OCI-M1 (cell line): ENCODE measurements around the gene ITK.
A peak's percentile ranks its signal among the peaks of the same experiment; 100 is the strongest.
"Not testable (repeated sequence)": the region's sequence is repeated elsewhere in the genome, so short reads cannot be mapped to it uniquely, and the experiment has no call there.

Source experiments
- DNase-seq: peaks from one replicate; lab custom pipeline; 2025; lab: John Stamatoyannopoulos, UW

The ITK gene

DNA sequence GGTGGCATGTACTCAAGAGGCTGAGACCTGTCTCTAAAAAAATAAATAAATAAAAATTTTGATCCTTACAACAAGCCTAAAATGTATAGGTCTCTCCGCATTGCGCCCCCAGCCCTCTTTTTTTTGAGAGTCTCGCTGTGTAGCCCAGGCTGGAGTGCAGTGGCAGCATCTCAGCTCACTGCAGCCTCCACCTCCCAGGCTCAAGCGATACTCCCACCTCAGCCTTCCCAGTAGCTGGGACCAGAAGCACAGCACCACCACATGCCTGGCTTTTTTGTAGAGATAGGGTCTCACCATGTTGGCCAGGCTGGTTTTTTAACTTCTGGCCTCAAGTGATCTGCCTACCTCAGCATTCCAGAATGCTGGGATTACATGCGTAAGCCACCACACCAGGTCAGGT, 12.4 kb upstream of the ITK start:
- no peak for DNase-seq

DNA sequence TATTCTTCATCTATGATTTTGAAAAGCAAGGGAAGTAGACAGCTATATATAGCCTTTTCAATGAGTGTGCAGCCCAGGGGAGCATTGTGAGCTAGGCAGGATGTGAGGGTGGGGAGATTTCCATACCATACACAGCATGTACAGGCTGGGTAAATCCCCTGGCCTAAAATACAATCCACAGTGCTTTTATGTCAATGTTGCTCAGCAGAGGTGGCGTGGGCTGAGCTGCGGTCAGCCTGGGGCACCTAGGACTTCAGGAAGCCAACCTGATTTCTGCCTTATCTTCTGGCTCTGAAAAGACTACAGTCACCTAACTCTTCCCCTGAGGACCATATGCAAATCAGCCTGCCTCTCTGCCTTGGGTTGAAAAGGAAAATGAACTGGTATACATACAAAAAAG, 8.2 kb upstream of the ITK start:
- DNase-seq: no peak

DNA sequence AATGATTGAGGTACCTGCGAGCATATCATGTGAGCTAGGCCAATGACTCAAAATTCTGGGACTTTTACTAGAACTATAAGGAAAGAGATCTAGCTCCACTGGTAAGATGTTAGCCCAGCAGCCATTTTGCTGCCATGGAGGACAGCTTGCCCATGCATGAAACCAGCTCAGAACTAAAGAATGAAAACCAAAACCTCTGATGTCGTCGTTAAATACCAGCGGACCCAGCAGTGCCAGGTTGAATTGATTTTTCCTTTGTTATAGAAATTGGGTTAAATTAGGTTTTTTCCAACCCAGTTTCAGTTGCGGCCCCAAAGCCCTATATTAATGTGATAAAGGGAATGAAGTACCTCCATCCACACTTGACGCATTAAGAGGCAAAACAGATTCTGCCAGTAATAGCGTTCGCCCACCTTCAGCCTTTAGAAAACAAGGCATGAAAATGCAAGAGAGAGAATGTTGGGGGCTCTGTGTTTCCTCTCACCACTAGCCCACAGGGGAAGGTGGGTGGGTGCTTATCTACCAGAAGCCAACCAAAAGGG, 5.5 kb upstream of the ITK start:
- no peak for DNase-seq

DNA sequence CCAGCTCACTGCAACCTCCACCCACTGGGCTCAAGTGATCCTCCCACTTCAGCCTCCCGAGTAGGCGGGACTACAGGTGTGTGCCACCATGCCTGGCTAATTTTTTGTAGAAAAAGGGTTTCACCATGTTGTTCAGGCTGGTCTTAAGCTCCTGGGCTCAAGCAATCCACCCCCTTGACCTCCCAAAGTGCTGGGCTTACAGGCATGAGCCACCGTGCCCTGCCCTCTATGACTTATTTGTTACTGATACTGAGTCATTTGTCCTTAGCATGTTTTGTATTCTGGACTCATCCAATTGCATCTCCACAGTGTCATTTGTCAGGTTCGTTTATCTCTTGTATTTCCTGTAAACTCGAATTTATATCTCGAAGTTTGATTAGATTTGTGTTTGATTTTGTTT, 2.7 kb upstream of the ITK start:
- DNase-seq: no peak

DNA sequence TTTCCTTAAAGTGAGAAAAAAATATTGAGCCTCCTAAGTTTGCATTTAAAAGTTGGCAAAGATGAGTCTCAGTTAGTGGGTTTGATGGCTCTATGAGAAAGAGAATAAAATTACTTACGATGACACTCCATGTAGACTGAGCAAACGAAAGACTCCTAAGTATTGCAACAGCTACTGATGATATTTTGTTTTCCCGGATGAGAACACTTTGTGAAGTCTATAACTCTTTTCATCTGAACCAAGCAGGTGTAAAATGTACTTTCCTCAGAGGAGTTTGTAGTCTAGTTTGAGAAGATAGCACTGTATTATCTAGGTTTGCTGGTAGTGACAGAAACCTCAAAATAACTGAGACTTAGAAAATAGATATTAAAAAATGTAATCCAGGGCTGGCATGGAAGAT, 1.7 kb upstream of the ITK start:
- DNase-seq: peak; percentile 3

DNA sequence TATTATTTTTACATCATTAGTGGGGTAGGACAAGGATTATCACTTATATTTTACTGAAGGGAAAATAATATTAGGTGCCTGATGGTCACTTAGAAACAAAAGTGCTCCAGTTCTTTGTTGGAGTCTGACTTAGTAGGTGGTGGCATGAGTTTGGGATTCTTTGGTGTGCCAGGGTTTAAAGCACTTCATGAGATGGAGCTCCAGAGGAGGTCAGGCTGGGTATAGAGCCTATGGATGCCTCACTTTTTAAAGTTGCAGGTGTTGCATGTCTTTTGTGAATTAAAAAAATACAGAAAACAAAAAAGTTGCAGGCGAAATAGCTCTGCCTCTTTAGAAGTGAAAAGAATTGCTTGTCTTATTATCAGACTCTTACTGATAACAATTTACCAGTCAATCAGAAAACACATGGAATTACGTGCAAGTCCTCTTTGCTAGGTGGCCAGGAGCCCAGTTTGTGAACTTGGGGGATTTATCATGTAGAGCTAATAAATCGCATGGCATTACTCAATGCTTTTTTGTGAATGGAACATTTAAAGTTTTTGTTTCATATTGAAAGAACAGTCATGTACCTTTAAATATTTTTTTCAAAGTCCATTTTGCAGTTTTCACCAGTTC, 1.6 kb downstream of the ITK start:
- no peak for DNase-seq

DNA sequence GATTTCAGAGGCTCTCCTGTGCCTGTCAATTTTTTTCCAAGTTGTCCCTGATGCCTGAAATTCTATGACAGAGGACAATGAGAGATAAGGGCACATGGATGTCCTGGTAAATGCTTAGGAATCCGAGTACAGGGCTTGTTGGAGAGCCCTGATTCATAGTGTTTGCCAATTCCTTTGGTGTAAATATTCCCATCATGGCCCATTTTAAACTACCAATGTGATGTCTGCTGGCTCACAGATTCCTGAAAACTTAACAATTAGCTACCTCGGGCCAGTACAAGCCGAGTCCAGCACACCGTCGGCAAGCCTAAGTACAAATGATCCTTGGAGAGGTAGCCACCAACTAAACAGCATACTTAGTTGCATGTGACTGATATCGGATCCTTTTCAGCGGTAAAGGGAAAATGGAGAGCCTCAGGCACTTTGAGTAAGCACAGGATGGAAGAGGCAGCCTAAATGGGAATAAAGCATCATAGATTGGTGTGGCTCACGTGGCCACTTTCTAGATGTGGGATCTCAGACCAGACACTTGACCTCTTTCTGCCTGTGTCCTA, 3.6 kb downstream of the ITK start:
- DNase-seq: no peak

DNA sequence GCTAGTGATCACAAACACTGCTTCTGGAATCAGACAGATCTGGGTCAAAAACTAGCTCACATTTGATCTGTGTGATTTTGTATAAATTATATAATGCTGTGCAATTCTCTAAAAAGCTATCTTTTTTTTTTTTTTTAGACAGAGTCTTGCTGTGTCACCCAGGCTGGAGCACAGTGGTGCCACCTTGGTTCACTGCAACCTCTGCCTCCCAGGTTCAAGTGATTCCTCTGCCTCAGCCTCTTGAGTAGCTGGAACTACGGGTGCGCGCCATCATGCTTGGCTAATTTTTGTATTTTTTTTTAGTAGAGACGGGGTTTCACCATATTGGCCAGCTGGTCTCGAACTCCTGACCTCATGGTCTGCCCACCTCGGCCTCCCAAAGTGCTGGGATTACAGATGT, 4.5 kb downstream of the ITK start:
- not testable (repeated sequence) for DNase-seq

DNA sequence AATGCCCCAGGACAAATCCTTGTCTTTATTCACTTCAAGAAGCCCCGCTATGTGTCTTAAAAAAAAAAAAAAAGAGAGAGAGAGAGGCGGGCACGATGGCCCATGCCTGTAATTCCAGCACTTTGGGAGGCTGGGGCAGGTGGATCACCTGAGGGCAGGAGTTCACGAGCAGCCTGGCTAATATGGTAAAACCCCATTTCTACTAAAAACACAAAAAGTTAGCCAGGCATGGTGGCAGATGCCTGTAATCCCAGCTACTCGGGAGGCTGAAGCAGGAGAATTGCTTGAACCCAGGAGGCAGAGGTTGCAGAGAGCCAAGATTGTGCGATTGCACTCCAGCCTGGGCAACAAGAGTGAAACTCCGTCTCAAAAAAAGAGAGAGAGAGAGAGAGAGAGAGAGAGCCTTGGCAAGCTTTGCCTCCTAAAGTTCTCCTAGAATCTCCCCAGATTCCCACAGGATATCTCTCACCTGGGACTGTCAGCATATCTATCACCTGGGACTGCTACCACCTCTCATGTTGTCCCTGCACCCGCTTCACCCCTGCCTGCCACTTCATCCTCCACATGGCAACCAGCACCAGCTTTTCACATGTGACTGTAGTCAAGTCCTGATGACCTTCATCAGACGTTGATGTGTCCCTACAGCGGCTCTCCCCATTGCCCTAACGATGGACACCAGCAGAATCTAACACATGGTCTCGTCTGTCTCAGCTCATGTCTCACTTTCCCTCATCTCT, 5.8 kb downstream of the ITK start:
- DNase-seq: no peak

DNA sequence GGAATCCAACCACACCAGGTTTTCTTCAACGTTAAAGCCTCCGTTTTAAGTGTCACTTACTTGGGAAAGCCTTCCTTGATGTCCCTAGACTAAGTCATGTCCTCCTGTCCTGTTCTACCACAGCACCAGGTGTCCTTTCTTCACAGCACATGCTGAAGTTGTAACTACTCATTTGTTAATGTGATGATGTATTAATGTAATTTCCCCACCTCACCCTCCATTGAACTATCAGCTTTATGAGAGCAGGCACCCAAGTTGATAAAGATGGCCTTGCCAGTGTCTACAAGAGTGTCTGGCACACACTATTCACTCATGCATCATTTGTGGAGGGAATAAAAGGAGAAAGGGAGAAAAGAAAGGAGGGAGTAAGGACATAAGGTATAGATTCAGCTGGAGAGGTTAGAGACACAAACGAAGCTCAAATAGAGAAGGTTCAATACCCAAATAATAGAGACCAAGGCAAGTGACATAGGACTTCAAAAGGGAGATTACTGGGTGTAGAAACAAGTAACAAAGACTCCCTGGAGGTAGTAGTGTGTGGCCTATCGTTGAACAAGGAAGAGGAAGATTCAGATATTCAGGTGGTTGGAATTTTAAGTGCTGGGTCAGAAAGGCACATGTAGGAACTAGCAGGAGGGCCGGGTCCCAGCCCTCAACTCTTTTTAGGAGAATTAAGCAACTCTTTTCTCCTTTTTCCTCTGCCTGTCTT, 6.6 kb downstream of the ITK start:
- no peak for DNase-seq

DNA sequence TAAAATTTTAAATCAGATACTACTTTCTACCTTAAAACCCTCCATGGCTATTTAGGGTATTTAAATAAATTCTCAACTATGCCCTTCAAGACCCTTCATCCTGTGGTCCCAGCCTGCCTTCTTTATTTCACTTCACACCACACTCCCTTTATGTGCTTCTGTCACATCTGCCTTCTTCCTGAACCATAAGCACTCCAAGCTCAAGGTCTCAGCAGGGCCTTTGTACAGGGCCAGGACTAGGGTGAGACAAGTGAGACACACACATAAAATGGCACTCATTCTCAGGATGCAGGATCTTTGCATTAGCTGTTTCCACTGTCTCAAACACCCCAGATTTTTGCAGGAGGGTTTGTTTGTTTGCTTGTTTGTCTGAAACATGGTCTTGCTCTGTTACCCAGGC, 7.6 kb downstream of the ITK start:
- no peak for DNase-seq

DNA sequence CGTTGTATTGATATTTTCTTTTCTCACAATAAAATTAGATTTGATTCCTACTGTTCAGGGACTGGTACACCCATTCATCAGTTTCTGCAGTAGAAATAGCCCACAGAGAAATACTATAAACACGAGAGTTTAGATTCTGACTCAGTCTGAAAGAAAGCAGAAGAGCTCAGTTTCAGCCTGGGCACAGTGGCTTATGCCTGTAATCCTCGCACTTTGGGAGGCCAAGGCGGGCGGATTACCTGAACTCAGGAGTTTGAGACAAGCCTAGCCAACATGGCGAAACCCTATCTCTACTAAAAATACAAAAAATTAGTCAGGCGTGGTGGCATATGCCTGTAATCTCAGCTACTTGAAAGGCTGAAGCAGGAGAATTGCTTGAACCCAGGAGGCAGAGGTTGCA, 8.6 kb downstream of the ITK start:
- DNase-seq: no peak

DNA sequence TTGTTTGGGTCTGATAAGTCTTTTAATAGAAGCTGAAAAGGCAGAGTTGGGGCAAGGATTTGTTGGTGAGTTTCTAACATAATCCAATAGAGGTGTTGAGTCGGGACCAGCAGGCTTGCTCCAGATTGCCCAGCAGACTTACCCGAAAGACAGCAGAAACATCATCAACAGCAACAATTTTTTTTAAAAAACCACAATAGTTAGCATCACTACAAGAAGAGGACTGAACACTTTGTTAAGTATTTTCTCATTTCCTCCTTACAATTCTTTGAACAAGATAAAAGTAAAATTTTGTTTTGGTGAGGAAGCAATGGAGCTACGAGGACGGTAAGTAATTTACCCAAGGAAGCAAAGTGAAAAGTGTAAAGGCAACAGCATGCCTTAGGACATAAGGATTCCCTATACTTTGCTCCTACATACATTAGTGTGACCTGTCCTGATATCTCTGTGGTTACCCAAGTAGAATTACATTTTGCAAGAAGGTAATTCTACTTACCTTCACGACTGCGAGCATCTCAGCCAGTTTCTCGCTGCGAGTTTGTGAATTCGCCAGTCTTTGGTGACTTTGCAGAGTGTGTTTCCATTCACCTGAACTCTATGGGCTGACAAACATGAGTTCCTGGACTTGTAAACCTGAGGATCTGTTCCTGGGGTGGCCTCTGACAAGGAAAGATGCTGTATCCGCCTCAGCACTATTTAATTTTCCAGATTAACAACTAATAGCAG, 13.2 kb downstream of the ITK start:
- no peak for DNase-seq

DNA sequence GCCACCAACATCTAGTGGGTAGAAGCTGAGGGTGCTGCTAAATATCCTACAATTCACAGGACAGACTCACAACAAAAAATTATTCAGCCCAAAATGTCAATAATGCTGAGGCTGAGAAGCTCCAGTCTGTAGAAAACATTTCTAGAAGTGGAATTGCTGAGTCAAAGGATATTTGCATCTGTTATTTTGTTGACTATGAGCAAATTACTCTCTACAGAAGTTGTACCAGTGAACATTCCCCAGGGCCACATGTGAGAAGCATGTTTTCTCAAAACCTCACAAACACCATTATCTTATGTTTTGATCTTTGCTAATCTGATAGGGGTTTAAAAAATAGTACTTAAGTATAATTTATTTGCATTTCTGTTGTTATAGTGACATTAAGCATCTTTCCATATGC, 15.4 kb downstream of the ITK start:
- DNase-seq: no peak

DNA sequence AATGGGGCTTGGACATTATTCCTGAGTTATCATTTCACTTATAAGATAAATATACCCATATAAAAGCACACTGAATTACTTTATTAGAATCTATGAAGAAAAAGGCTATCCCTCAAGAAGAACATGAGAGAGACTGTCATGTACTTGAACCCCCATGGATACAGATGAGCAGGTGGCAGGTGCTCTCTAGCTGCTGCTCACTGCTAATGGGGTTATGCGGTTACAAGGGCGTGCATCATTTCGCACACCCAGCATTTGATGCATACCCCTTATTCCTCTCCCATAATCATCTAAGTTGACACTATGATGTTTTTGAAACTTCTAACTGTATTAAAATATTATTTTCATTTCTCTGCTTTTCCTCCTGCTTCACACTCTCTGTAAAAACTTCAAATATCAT, 16.4 kb downstream of the ITK start:
- DNase-seq: no peak

DNA sequence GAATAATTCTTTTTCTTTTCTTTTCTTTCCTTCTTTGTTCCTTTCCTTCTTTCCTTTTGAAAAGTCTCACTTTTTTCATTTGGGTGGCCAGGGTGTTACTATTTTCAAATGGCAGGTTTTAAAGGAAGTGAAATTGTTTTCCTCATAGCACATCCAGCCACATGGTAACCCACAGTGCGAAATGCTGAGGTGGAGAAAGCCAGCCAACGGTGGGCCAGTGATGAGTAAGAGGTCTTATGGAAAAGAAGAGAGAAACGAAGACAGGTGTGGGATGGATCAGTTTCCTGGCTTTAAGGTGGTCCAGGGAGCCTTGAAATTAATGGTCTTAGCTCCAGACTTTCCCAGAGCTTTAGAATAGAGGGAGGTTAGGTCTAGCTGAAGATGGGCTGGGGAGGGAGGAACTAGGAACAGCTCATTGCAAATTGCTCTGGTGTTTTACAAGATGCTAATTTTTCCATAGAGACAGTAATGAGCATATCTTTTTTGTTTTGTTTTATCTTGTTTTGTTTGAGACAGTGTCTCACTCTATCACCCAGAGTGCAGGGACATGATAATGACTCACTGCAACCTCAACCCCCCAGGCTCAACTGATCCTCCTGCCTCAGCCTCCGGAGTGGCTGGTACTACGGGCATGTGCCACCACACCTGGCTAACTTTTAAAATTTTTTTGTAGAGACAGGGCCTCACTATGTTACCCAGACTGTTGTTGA, 17.8 kb downstream of the ITK start:
- DNase-seq: no peak

DNA sequence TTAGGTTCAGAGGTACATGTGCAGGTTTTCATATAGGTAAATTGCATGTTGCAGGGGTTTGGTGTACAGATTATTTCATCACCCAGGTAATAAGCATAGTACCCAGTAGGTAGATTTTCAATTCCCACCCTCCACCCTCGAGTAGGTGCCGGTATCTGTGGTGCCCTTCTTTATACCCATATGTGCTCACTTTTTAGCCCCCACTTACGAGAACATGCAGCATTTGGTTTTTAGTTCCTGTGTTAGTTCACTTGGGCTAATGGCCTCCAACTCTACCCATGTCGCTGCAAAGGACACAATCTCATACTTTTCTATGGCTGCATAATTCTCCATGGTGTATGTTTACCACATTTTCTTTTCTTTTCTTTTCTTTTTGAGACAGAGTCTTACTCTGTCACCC, 21.2 kb downstream of the ITK start:
- no peak for DNase-seq

DNA sequence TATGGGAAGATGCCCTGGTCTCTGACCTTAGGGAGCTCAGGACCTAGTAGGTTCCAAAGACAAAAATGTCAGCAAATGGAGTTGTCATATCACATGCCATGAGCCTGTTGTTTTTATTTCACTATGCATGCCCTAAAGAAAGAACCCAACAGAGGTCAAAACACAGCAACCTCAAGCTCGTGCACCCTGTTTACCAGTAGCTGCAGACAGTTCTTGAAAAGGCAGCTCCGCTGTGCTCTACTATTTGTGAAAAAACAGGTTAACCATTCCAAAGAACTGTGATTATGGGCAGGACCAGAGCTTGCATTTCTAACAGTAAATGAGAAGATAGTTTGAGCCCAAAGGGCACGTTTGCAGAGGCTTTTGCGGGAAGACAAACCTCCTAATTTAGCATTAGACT, 22.8 kb downstream of the ITK start:
- no peak for DNase-seq

DNA sequence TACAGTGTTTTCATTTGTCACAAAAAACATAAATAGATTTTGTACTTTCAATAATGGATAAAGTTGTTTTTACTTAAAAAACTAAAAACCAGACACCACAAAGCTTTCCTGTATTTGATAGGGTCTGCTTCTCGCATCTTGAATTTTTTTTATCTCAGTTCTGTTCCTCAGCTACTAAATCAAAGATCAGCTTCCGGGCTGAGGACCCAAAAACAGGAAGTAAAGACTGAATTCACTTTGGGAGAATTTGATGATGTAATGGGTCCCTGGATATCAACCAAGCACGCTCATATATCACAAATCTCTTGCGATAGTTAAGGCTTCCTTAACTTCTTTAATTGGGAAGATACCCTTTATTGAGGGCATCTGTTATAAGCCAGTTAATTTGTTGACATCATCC, 24.1 kb downstream of the ITK start:
- peak; percentile 72 for DNase-seq

DNA sequence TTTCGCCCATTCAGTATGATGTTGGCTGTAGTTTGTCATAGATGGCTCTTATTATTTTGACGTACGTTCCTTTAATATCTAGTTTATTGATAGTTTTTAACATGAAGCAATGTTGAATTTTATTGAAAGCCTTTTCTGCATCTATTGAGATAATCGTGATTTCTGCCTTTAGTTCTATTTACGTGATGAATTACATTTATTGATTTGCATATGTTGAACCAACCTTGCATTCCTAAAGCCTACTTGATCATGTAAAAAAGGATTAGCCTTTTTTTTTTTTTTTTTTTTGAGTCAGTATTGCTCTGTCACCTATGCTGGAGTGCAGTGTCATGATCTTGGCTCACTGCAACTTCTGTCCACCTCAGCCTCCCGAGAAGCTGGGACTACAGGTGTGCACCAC, 25.1 kb downstream of the ITK start:
- no peak for DNase-seq

DNA sequence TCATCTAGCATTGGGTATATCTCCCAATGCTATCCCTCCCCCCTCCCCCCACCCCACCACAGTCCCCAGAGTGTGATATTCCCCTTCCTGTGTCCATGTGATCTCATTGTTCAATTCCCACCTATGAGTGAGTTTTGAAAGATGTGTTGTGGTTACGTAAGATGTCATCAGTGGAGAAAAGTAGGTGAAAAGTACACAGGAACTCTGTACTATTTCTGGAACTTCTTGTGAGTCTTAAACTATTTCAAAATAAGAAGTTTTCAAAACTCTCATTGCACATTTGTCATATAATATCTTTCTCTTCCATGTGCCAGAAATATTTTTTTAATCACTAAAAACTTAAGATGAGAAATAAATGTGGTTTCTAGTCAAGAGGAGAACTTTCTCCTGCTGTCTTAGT, 30.0 kb downstream of the ITK start:
- DNase-seq: not testable (repeated sequence)

DNA sequence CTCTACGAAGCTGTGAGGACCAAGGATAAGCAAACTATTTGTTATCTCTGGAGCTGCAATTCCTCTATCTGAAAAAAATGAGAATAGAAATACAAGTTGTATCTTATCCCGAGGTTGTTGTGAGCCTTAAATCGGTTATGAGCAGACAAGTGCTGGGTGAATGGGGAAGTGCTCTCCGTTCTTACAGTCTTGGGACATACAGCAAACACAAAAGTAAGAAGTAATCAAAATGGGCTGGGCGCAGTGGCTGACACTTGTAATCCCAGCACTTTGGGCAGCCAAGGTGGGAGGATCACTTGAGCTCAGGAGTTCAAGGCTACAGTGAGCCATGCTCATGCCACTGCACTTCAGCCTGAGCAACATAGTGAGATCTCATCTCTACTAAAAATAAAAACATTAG, 31.7 kb downstream of the ITK start:
- DNase-seq: peak; percentile 52
